Measurements from ENCODE around the gene RNF224.
A peak's percentile ranks its signal among the peaks of the same experiment; 100 is the strongest.

The RNF224 gene

GRCh38 chr9:137267933-137268355, 40.6 kb downstream of the RNF224 start:
- no peak overlapping the region for H3K4me3 ChIP-seq (ENCODE audit: low read length)
- peaks cover 48% of the 10 kb centered on the region for H3K36me3 ChIP-seq (ENCODE audit: control insufficient read depth, insufficient read depth, low read length)
- H3K4me1 ChIP-seq (ENCODE audit: control insufficient read depth, insufficient read depth, low read length) = peaks cover 9% of the 10 kb centered on the region
- H3K27ac ChIP-seq (ENCODE audit: low read depth, low read length) = no peak overlapping the region
- no peaks in the 10 kb centered on the region for H3K27me3 ChIP-seq (ENCODE audit: control insufficient read depth, insufficient read depth, low read length)
- no peak overlapping the region for H3K9ac ChIP-seq (ENCODE audit: low read length)

DNA sequence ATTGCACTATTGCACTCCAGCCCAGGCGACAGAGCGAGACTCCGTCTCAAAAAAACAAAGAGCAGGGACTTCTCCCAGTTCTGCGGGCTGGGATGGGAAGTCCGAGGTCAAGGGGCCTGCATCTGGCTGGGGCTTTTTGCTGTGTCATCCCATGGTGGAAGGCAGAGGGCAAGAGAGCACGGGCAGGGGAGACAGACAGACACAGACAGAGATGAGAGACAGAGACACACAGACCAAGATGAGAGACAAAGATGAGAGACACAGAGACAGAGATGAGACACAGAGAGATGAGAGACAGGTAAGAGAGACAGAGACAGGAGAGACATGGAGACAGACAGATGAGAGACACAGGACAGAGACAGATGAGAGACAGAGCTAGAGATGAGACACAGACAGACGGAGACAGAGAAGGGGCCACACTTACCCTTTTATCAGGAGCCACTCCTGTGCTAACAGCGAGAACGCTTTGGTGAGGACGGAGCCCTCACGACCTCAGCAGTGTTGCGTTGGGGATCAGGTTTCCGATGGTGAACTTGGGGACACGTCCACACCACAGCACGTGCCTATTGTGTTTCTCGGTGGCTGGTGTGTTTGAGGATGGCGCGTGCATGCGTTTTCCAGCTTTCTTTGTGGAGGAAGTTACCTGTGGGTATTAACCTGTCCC, 41.4 kb downstream of the RNF224 start:
- Histone ChIP-seq H3K36me3 (ENCODE audit: control insufficient read depth, insufficient read depth, low read length) (peaks cover 48% of the 10 kb centered on the region), H3K4me3 (ENCODE audit: low read length) (peak overlapping the region; percentile 20), H3K9ac (ENCODE audit: low read length) (no peak overlapping the region), H3K27me3 (ENCODE audit: control insufficient read depth, insufficient read depth, low read length) (no peaks in the 10 kb centered on the region), H3K27ac (ENCODE audit: low read depth, low read length) (peak overlapping the region; percentile 3), H3K4me1 (ENCODE audit: control insufficient read depth, insufficient read depth, low read length) (peaks cover 9% of the 10 kb centered on the region)

GRCh38 chr9:137269231-137269772, 42.0 kb downstream of the RNF224 start:
- Histone ChIP-seq H3K36me3 (ENCODE audit: control insufficient read depth, insufficient read depth, low read length) (peaks cover 46% of the 10 kb centered on the region), H3K4me1 (ENCODE audit: control insufficient read depth, insufficient read depth, low read length) (peaks cover 9% of the 10 kb centered on the region), H3K4me3 (ENCODE audit: low read length) (peak overlapping the region; percentile 20), H3K27ac (ENCODE audit: low read depth, low read length) (peak overlapping the region; percentile 3), H3K9ac (ENCODE audit: low read length) (no peak overlapping the region), H3K27me3 (ENCODE audit: control insufficient read depth, insufficient read depth, low read length) (no peaks in the 10 kb centered on the region)

DNA sequence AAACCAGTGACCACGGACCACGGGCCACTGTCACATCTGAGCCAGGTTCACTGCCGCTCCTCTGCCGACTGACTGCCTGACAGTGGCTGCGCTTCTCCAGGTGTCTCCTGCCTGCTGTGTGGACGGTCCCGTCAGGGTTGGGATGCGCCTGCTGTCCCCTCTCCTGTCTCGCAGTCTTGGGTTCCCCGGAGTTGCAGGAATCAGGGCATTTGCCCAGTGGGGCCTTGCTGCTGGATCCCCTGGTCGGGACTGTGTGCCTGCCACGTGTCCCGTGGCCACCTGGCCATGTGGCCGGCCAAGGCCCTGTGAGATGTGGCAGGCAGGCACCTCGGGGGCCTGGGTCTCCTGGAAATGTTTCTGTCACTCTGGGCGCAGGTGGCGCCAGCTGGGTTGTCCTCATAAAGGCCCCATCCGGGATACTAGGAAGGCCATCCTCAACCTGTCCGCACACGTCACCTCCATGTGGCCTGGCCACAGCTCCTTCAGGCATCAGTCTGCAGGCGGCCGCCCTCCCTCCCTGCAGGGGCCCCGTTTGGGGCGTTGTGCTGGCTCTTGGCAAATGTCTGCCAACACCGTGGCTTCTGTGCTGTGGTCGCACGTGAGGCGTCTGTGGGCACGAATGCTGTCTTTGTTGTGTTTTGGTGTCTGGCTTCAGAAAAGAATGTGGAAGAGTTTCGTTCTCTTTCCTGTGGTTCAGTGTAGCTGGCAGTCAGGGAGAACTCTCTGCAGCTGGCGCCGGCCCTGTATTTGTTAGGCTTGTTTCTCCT, 43.8 kb downstream of the RNF224 start:
- peaks cover 9% of the 10 kb centered on the region for H3K4me1 ChIP-seq (ENCODE audit: control insufficient read depth, insufficient read depth, low read length)
- H3K4me3 ChIP-seq (ENCODE audit: low read length) = no peak overlapping the region
- no peak overlapping the region for H3K9ac ChIP-seq (ENCODE audit: low read length)
- H3K27ac ChIP-seq (ENCODE audit: low read depth, low read length) = no peak overlapping the region
- H3K27me3 ChIP-seq (ENCODE audit: control insufficient read depth, insufficient read depth, low read length) = no peaks in the 10 kb centered on the region
- peaks cover 36% of the 10 kb centered on the region for H3K36me3 ChIP-seq (ENCODE audit: control insufficient read depth, insufficient read depth, low read length)

GRCh38 chr9:137271696-137272076, 44.4 kb downstream of the RNF224 start:
- Histone ChIP-seq H3K27me3 (ENCODE audit: control insufficient read depth, insufficient read depth, low read length) (no peaks in the 10 kb centered on the region), H3K4me3 (ENCODE audit: low read length) (no peak overlapping the region), H3K9ac (ENCODE audit: low read length) (no peak overlapping the region), H3K36me3 (ENCODE audit: control insufficient read depth, insufficient read depth, low read length) (peaks cover 32% of the 10 kb centered on the region), H3K4me1 (ENCODE audit: control insufficient read depth, insufficient read depth, low read length) (peaks cover 12% of the 10 kb centered on the region), H3K27ac (ENCODE audit: low read depth, low read length) (no peak overlapping the region)

DNA sequence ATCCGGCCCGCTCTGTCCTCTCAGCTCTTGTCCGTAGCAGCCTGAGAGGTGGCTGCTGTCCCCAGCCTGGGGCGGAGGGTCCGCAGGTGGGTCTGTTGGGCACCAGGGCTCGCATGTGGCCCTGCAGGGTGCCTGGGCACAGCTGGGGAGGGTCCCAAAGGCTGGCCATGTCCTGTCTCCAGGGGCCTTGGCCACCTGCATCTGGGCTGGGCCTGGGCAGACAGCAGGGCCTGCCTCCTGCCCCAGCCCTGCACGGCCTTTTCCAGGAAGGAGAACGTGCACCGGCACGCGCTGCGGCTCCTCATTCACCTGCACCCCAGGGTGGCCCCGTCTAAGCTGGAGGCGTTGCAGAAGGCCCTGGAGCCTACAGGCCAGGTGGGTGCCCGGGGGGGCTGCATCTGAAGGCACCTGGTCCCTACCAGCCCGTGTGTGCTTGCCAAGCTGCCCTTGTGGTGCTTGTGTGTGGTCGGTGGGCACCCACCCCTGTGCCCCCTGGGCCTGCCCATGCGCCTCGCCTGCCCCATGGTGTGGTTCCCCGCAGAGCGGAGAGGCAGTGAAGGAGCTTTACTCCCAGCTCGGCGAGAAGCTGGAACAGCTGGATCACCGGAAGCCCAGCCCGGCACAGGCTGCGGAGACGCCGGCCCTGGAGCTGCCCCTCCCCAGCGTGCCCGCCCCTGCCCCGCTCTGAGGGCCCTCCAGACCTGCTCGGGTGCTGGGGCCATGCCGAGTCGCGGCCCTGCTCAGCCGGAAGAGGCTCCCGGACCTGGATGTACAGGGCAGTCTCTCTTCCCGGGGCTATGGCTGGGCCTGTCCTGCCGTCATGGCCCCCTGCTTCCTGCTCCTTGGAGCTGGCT, 45.2 kb downstream of the RNF224 start:
- H3K9ac ChIP-seq (ENCODE audit: low read length) = no peak overlapping the region
- no peak overlapping the region for H3K27ac ChIP-seq (ENCODE audit: low read depth, low read length)
- peaks cover 29% of the 10 kb centered on the region for H3K36me3 ChIP-seq (ENCODE audit: control insufficient read depth, insufficient read depth, low read length)
- peaks cover 14% of the 10 kb centered on the region for H3K4me1 ChIP-seq (ENCODE audit: control insufficient read depth, insufficient read depth, low read length)
- H3K4me3 ChIP-seq (ENCODE audit: low read length) = no peak overlapping the region
- no peaks in the 10 kb centered on the region for H3K27me3 ChIP-seq (ENCODE audit: control insufficient read depth, insufficient read depth, low read length)

DNA sequence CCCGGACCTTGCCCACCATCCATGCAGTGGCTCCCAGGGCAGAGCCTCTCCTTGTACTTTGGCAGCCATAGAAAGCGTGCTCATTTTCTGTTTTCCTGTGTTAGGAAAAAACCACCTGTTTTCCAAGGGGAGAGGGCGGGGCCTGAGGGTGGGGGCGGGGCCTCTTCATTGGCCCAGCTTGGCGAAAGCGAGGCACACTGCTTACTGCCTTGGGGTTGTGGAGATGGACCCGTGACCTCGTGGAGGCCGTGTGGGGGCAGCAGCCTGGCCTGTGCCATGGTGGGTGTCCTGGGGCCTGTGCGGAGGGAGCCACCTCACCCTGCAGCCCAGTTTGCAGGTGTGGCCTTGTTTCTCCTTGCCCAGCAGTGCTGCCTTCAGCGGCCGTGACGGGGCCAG, 45.8 kb downstream of the RNF224 start:
- Histone ChIP-seq H3K4me1 (ENCODE audit: control insufficient read depth, insufficient read depth, low read length) (peaks cover 14% of the 10 kb centered on the region), H3K4me3 (ENCODE audit: low read length) (no peak overlapping the region), H3K9ac (ENCODE audit: low read length) (no peak overlapping the region), H3K27ac (ENCODE audit: low read depth, low read length) (no peak overlapping the region), H3K27me3 (ENCODE audit: control insufficient read depth, insufficient read depth, low read length) (no peaks in the 10 kb centered on the region), H3K36me3 (ENCODE audit: control insufficient read depth, insufficient read depth, low read length) (peaks cover 25% of the 10 kb centered on the region)

- H3K4me3 ChIP-seq (ENCODE audit: low read length) = no peak overlapping the region
Measured at GRCh38 chr9:137273611-137274320, 46.5 kb downstream of the RNF224 start.

GRCh38 chr9:137275203-137275587, 47.9 kb downstream of the RNF224 start:
- Histone ChIP-seq H3K27ac (ENCODE audit: low read depth, low read length) (no peak overlapping the region), H3K4me3 (ENCODE audit: low read length) (no peak overlapping the region), H3K4me1 (ENCODE audit: control insufficient read depth, insufficient read depth, low read length) (peaks cover 5% of the 10 kb centered on the region), H3K36me3 (ENCODE audit: control insufficient read depth, insufficient read depth, low read length) (peaks cover 22% of the 10 kb centered on the region), H3K27me3 (ENCODE audit: control insufficient read depth, insufficient read depth, low read length) (no peaks in the 10 kb centered on the region), H3K9ac (ENCODE audit: low read length) (no peak overlapping the region)

More at GRCh38 chr9:137273611-137274320, 46.5 kb downstream of the RNF224 start:
- Histone ChIP-seq H3K4me1 (ENCODE audit: control insufficient read depth, insufficient read depth, low read length) (peaks cover 12% of the 10 kb centered on the region), H3K36me3 (ENCODE audit: control insufficient read depth, insufficient read depth, low read length) (peaks cover 22% of the 10 kb centered on the region), H3K27me3 (ENCODE audit: control insufficient read depth, insufficient read depth, low read length) (no peaks in the 10 kb centered on the region), H3K9ac (ENCODE audit: low read length) (no peak overlapping the region), H3K27ac (ENCODE audit: low read depth, low read length) (no peak overlapping the region)

GRCh38 chr9:137275588-137276472, 48.5 kb downstream of the RNF224 start:
- no peak overlapping the region for H3K4me3 ChIP-seq (ENCODE audit: low read length)
- H3K27ac ChIP-seq (ENCODE audit: low read depth, low read length) = no peak overlapping the region
- peaks cover 20% of the 10 kb centered on the region for H3K36me3 ChIP-seq (ENCODE audit: control insufficient read depth, insufficient read depth, low read length)
- H3K4me1 ChIP-seq (ENCODE audit: control insufficient read depth, insufficient read depth, low read length) = peaks cover 5% of the 10 kb centered on the region
- no peak overlapping the region for H3K9ac ChIP-seq (ENCODE audit: low read length)
- no peaks in the 10 kb centered on the region for H3K27me3 ChIP-seq (ENCODE audit: control insufficient read depth, insufficient read depth, low read length)

All from rectal smooth muscle tissue (tissue), 1 donor.